Osteocyte (in vitro differentiated cells): ENCODE results near the gene CAPG. TPM values are rescaled to one million over a fixed set of nuclear protein-coding genes. Genes with fewer than 3 reads are reported as not detected.
A peak's percentile ranks its signal among the peaks of the same experiment; 100 is the strongest.

ENCODE experiments used
- DNase-seq: peaks from one replicate; pipeline ENCODE4 v3.0.0; 2021; ENCODE audit warnings: mixed read lengths; ENCODE audit not compliant: unreplicated experiment; ENCODE audit errors: extremely low spot score
- H3K27ac Mint-ChIP-seq: one replicate; pipeline ENCODE4 v1.8.0; 2021; ENCODE audit warnings: mild to moderate bottlenecking, mixed read lengths; ENCODE audit not compliant: unreplicated experiment
- H3K27me3 Mint-ChIP-seq: one replicate; pipeline ENCODE4 v1.8.0; 2021; ENCODE audit warnings: mixed read lengths; ENCODE audit not compliant: unreplicated experiment
- H3K36me3 Mint-ChIP-seq: one replicate; pipeline ENCODE4 v1.8.0; 2021; ENCODE audit warnings: mixed read lengths; ENCODE audit not compliant: unreplicated experiment
- H3K4me1 Mint-ChIP-seq: one replicate; pipeline ENCODE4 v1.8.0; 2021; ENCODE audit warnings: mixed read lengths; ENCODE audit not compliant: unreplicated experiment
- H3K4me3 Mint-ChIP-seq: one replicate; pipeline ENCODE4 v1.8.0; 2021; ENCODE audit warnings: mild to moderate bottlenecking, moderate library complexity, mixed read lengths; ENCODE audit not compliant: unreplicated experiment
- H3K9me3 Mint-ChIP-seq: one replicate; pipeline ENCODE4 v1.8.0; 2021; ENCODE audit warnings: mixed read lengths; ENCODE audit not compliant: unreplicated experiment
- CTCF ChIP-seq: fragments of 200-600 bp; sonication (generic); IDR thresholded peaks from 2 replicates; pipeline ENCODE4 v1.5.0; 2021; ENCODE audit warnings: antibody characterized with exemption, mild to moderate bottlenecking, moderate library complexity
- total RNA-seq: library from RNA; stranded (reverse); gene quantifications from 2 replicates; pipeline ENCODE4 v1.2.1, GENCODE V29; 2021

CAPG gene
- total RNA-seq, 1 donor from 2014 or later = 32.8 TPM

DNA sequence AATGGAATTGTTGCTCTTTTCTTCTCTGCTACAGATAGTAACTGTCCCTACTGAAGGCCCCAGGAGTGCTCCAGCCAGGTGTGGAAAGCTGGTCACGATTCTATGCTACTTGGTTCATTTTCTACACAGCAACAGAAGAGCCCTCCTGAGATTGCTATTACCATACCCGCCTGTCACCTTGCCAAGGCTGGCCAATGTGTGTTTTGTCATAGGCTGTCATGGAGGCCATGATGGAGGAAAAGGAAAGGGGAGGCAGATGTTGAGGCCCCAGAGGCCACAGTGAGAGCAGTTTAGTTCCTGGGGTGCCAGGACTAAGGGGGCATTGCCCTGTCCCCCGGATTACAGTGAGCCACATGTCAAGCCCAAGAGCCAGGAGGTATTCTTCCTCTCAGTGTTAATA lies 54.6 kb downstream of the CAPG start:
- Mint-ChIP-seq H3K27ac (peak overlapping the region; percentile 12), H3K9me3 (no peaks in the 10 kb centered on the region), H3K4me3 (peak overlapping the region; percentile 95), H3K36me3 (peaks cover 13% of the 10 kb centered on the region), H3K4me1 (peaks cover 25% of the 10 kb centered on the region), H3K27me3 (no peaks in the 10 kb centered on the region)
- no peak for DNase-seq
- TF ChIP-seq CTCF = no peak

DNA sequence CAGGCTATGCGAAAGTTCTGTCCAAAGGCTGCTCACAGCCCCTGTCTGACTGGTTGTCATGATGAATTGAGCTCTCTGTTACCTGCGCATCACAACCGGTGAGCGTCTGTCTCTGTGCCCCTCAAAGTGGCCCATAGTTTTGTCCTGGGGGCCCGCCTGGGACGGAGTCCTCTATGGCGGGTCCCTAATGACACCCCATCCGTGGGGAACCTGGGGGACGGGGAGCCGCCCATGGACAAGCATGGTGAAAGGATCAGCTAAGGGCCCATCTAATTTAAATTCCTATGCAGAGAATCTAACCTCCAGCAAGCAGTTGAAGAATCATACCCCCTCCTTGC lies 55.1 kb downstream of the CAPG start:
- Mint-ChIP-seq H3K9me3 (no peaks in the 10 kb centered on the region), H3K27ac (peak overlapping the region; percentile 99), H3K4me1 (peaks cover 25% of the 10 kb centered on the region), H3K4me3 (peak overlapping the region; percentile 95), H3K36me3 (peaks cover 17% of the 10 kb centered on the region), H3K27me3 (no peaks in the 10 kb centered on the region)
- no peak for DNase-seq
- no peak for TF ChIP-seq CTCF

GRCh38 chr2:85354286-85355072 lies 55.7 kb downstream of the CAPG start, which contains the start of the genes ELMOD3 and RETSAT:
Gene ELMOD3 (plus strand): TSS chr2:85354769. CDS start chr2:85357199, 2,430 bp downstream.
Gene RETSAT (minus strand): TSS chr2:85354528. CDS start chr2:85354507, 21 bp downstream.
- Mint-ChIP-seq H3K27ac (peak within 1 kb of the TSS; percentile 99), H3K4me3 (peak within 1 kb of the TSS; percentile 95), H3K4me1 (peaks cover 25% of the 10 kb centered on the region), H3K36me3 (peaks cover 21% of the 10 kb centered on the region), H3K9me3 (no peaks in the 10 kb centered on the region), H3K27me3 (no peaks in the 10 kb centered on the region)
- DNase-seq = peak; percentile 99
- TF ChIP-seq CTCF = no peak

- H3K4me1 Mint-ChIP-seq = peaks cover 25% of the 10 kb centered on the region
- H3K36me3 Mint-ChIP-seq = peaks cover 22% of the 10 kb centered on the region
- no peaks in the 10 kb centered on the region for H3K27me3 Mint-ChIP-seq
- peak overlapping the region; percentile 99 for H3K27ac Mint-ChIP-seq
- H3K9me3 Mint-ChIP-seq = no peaks in the 10 kb centered on the region
- DNase-seq = no peak
- H3K4me3 Mint-ChIP-seq = peak overlapping the region; percentile 95
- no peak for TF ChIP-seq CTCF
Measured at GRCh38 chr2:85353876-85354285, 56.3 kb downstream of the CAPG start.

GRCh38 chr2:85347599-85347998 lies 62.6 kb downstream of the CAPG start:
- H3K27ac Mint-ChIP-seq = no peak overlapping the region
- peaks cover 4% of the 10 kb centered on the region for H3K4me1 Mint-ChIP-seq
- H3K27me3 Mint-ChIP-seq = no peaks in the 10 kb centered on the region
- no peak for DNase-seq
- no peak for TF ChIP-seq CTCF
- no peak overlapping the region for H3K4me3 Mint-ChIP-seq
- H3K9me3 Mint-ChIP-seq = no peaks in the 10 kb centered on the region
- peaks cover 38% of the 10 kb centered on the region for H3K36me3 Mint-ChIP-seq

Other genes with a start within 250 kb of the CAPG start
- 91.2 and 94.8 TPM in 2 replicates for gene TGOLN2, start 82.4 kb downstream of the CAPG start, total RNA-seq
- gene RETSAT, start 55.8 kb downstream of the CAPG start, total RNA-seq = 34.1 and 38.8 TPM in 2 replicates
- gene ELMOD3, start 55.6 kb downstream of the CAPG start, total RNA-seq = 19.6 and 21.1 TPM in 2 replicates
- gene SH2D6, start 8.3 kb upstream of the CAPG start, total RNA-seq = 0.51 and 1.6 TPM in 2 replicates
- gene MAT2A, start 128.8 kb upstream of the CAPG start, total RNA-seq = 178 and 183 TPM in 2 replicates
- 58.2 and 59.6 TPM in 2 replicates for gene GGCX, start 151.1 kb upstream of the CAPG start, total RNA-seq
- 3.1 and 3.8 TPM in 2 replicates for gene VAMP8, start 167.2 kb upstream of the CAPG start, total RNA-seq
- not detected in 2 replicates for gene VAMP5, start 174.1 kb upstream of the CAPG start, total RNA-seq
- 77.2 and 77.3 TPM in 2 replicates for gene RNF181, start 185.4 kb upstream of the CAPG start, total RNA-seq
- 18.2 and 20.8 TPM in 2 replicates for gene TMEM150A, start 192.3 kb upstream of the CAPG start, total RNA-seq
- 40.8 and 45.1 TPM in 2 replicates for gene C2orf68, start 201.7 kb upstream of the CAPG start, total RNA-seq
- 44.0 and 50.9 TPM in 2 replicates for gene USP39, start 205.8 kb upstream of the CAPG start, total RNA-seq